Activated naive CD4-positive, alpha-beta T cell treated with anti-CD3 and anti-CD28 coated beads for 36 hours (primary cell): Measurements from ENCODE around the gene SLCO2B1. TPM values are rescaled to one million over a fixed set of nuclear protein-coding genes. Genes with fewer than 3 reads are reported as not detected.
"Not testable (repeated sequence)": the region's sequence is repeated elsewhere in the genome, so short reads cannot be mapped to it uniquely, and the experiment has no call there.

ENCODE experiments used
- CTCF ChIA-PET: fragments of 350-600 bp; sonication (Branson Sonifier 250); formaldehyde crosslinking; loops from one replicate; lab custom pipeline; 2021; ENCODE audit warnings: antibody characterized with exemption; lab: Charles Lee
- DNase-seq: peaks from one replicate; pipeline ENCODE4 v3.0.0-alpha.2; 2020
- H3K27ac Mint-ChIP-seq: one replicate; pipeline ENCODE4 v1.8.0; 2021; ENCODE audit warnings: mild to moderate bottlenecking, mixed read lengths
- H3K27me3 Mint-ChIP-seq: one replicate; pipeline ENCODE4 v1.8.0; 2021; ENCODE audit warnings: low read depth, mixed read lengths
- H3K36me3 Mint-ChIP-seq: one replicate; pipeline ENCODE4 v1.8.0; 2021; ENCODE audit warnings: low read depth, mixed read lengths
- H3K4me1 Mint-ChIP-seq: one replicate; pipeline ENCODE4 v1.8.0; 2021; ENCODE audit warnings: low read depth, mixed read lengths
- H3K4me3 Mint-ChIP-seq: one replicate; pipeline ENCODE4 v1.8.0; 2021; ENCODE audit warnings: mild to moderate bottlenecking, moderate library complexity, mixed read lengths
- H3K9me3 Mint-ChIP-seq: one replicate; pipeline ENCODE4 v1.8.0; 2021; ENCODE audit warnings: mixed read lengths
- intact Hi-C: fragments of 100-400 bp; cut with micrococcal nuclease; formaldehyde crosslinking; loops from one replicate; pipeline ENCODE4 v1.15.1; 2023
- total RNA-seq, 2 experiments: library from RNA; stranded (reverse); gene quantifications; one replicate each; pipeline ENCODE4 v1.2.3, GENCODE V29; 2021

Gene SLCO2B1
- total RNA-seq, result not detected

GRCh38 chr11:75150879-75151278 lies at the start of gene SLCO2B1:
TSS of gene SLCO2B1 (plus strand) at chr11:75151107. CDS start at chr11:75151382, 275 bp downstream.
- Mint-ChIP-seq H3K27ac (no peak within 1 kb of the TSS), H3K36me3 (no peaks in the 10 kb centered on the region), H3K9me3 (no peaks in the 10 kb centered on the region), H3K4me1 (no peaks in the 10 kb centered on the region), H3K4me3 (no peak within 1 kb of the TSS), H3K27me3 (no peaks in the 10 kb centered on the region)
- CTCF ChIA-PET, result interaction anchor here (2.1 to 4.0 kb wide), 3 partner anchors 10 to 54 kb away, joined by 4 to 24 read pairs (median 13); no protein-coding TSS in a partner anchor
- intact Hi-C loops, result no loop called here
- no peak for DNase-seq

DNA sequence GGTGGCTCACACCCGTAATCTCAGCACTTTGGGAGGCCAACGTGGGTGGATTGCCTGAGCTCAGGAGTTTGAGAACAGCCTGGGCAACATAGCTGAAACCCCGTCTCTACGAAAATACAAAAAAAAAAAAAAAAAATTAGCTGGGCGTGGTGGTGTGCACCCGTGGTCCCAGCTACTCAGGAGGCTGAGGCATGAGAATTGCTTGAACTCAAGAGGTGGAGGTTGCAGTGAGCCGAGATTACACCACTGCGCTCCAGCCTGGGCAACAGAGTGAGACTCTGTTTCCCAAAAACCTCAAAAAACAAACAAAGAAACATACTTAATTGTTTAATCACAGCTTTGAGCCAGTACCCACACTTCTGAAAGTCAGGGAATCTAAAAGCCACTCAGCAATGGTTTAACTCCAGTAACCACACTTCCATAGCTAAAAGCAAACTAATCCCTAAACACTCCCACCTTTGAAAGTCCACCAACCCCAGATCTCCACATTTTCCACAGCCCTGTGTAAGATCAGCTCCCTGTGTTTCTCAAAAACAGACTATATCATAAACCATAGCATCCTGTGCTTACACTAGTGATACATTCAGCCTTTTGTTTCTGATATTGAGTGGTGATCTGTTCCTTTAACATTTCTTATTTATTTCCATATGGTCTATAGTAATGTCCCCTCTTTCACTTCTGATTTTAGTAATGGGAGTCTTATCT lies 49.3 kb upstream of the SLCO2B1 start:
- intact Hi-C loops, result loop anchor here (2.0 kb wide), 1 partner anchor 41 kb away; no protein-coding TSS in a partner anchor
- Mint-ChIP-seq H3K27ac (no peak overlapping the region), H3K36me3 (no peaks in the 10 kb centered on the region), H3K4me3 (no peak overlapping the region), H3K4me1 (peaks cover 16% of the 10 kb centered on the region), H3K27me3 (peaks cover 38% of the 10 kb centered on the region), H3K9me3 (peaks cover 1% of the 10 kb centered on the region)
- CTCF ChIA-PET, result interaction anchor here (0.6 to 1.6 kb wide), 3 partner anchors 102 to 508 kb away, joined by 3 read pairs; no protein-coding TSS in a partner anchor
- no peak for DNase-seq

- Mint-ChIP-seq H3K36me3 (no peaks in the 10 kb centered on the region), H3K9me3 (peaks cover 1% of the 10 kb centered on the region), H3K4me3 (no peak overlapping the region), H3K27me3 (peaks cover 29% of the 10 kb centered on the region), H3K4me1 (peaks cover 16% of the 10 kb centered on the region), H3K27ac (no peak overlapping the region)
- CTCF ChIA-PET, result interaction anchor here (0.8 kb wide), 2 partner anchors 13 to 71 kb away, joined by 3 to 4 read pairs; no protein-coding TSS in a partner anchor
- intact Hi-C loops, result no loop called here
- DNase-seq, result no peak
Observed at GRCh38 chr11:75103380-75104026, 47.4 kb upstream of the SLCO2B1 start.

GRCh38 chr11:75105462-75105925 lies 45.4 kb upstream of the SLCO2B1 start:
- intact Hi-C loops, result no loop called here
- CTCF ChIA-PET, result interaction anchor here (1.5 kb wide), 1 partner anchor 35 kb away, joined by 3 read pairs; no protein-coding TSS in a partner anchor
- Mint-ChIP-seq H3K27me3 (peaks cover 23% of the 10 kb centered on the region), H3K9me3 (peaks cover 1% of the 10 kb centered on the region), H3K4me3 (no peak overlapping the region), H3K4me1 (peaks cover 12% of the 10 kb centered on the region), H3K36me3 (no peaks in the 10 kb centered on the region), H3K27ac (no peak overlapping the region)
- DNase-seq, result no peak

DNA sequence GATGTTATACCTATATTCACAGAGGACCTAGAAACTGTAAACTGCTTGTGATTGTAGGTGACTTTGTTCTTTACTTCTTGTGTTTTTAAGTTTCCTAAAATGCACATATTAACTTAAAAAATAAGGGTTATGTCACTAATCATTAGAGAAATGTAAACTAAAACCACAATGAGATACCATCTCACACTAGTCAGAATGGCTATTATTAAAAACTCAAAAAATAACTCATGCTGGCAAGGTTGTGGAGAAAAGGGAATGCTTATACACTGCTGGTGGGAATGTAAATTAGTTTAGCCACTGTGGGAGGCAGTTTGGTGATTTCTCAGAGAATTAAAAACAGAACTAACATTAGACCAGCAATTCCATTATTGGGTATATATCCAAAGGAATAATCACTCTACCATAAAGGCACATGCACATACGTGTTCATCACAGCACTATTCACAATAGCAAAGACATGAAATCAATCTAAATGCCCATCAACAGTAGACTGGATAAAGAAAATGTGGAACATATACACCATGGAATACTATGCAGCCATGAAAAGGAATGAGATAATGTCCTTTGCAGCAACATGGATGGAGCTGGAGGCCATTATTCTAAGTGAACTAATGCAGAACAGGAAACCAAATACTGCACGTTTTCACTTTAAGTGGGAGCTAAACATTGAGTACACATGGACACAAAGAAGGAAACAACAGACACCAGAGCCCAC lies 44.8 kb upstream of the SLCO2B1 start:
- DNase-seq, intact Hi-C loops, H3K4me1 Mint-ChIP-seq, H3K36me3 Mint-ChIP-seq, H3K4me3 Mint-ChIP-seq, H3K27ac Mint-ChIP-seq, H3K9me3 Mint-ChIP-seq: not testable (repeated sequence)
- peaks cover 19% of the 10 kb centered on the region for H3K27me3 Mint-ChIP-seq
- CTCF ChIA-PET, result interaction anchor here (1.5 kb wide), 1 partner anchor 35 kb away, joined by 3 read pairs; no protein-coding TSS in a partner anchor

DNA sequence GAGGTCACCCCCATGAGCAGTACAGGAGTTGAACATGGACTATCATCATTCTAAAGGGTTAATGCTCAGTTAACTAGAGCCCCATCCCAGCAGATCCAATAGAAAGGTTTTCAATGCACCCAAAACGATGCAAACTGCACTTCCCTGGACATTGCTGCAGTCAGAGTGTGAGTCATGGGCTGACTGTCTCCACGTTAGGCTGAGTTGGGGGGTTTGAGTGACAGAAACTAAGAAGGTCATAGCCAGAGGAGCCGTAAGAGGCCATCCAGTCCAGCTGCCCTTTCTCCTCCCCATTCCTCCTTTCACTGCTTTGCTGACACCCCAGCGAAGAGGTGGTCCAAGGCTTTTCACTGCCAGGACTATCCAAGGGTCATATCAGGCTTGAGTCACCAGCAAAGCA lies 43.7 kb upstream of the SLCO2B1 start:
- H3K9me3 Mint-ChIP-seq, result peaks cover 1% of the 10 kb centered on the region
- H3K36me3 Mint-ChIP-seq, result no peaks in the 10 kb centered on the region
- DNase-seq, result no peak
- no peak overlapping the region for H3K4me3 Mint-ChIP-seq
- H3K27me3 Mint-ChIP-seq, result peaks cover 16% of the 10 kb centered on the region
- H3K4me1 Mint-ChIP-seq, result peaks cover 9% of the 10 kb centered on the region
- intact Hi-C loops, result no loop called here
- CTCF ChIA-PET, result no interaction called here
- H3K27ac Mint-ChIP-seq, result no peak overlapping the region

GRCh38 chr11:75112200-75112599 lies 38.7 kb upstream of the SLCO2B1 start:
- Mint-ChIP-seq H3K4me1 (no peaks in the 10 kb centered on the region), H3K36me3 (peaks cover 1% of the 10 kb centered on the region), H3K27me3 (peaks cover 4% of the 10 kb centered on the region), H3K9me3 (peaks cover 6% of the 10 kb centered on the region), H3K4me3 (no peak overlapping the region), H3K27ac (no peak overlapping the region)
- CTCF ChIA-PET, result no interaction called here
- intact Hi-C loops, result no loop called here
- no peak for DNase-seq

GRCh38 chr11:75113030-75113429 lies 37.9 kb upstream of the SLCO2B1 start:
- no peak for DNase-seq
- no peak overlapping the region for H3K27ac Mint-ChIP-seq
- peaks cover 8% of the 10 kb centered on the region for H3K27me3 Mint-ChIP-seq
- no peaks in the 10 kb centered on the region for H3K4me1 Mint-ChIP-seq
- intact Hi-C loops, result no loop called here
- peaks cover 1% of the 10 kb centered on the region for H3K36me3 Mint-ChIP-seq
- H3K9me3 Mint-ChIP-seq, result peaks cover 6% of the 10 kb centered on the region
- CTCF ChIA-PET, result no interaction called here
- no peak overlapping the region for H3K4me3 Mint-ChIP-seq

- CTCF ChIA-PET, result no interaction called here
- peaks cover 12% of the 10 kb centered on the region for H3K9me3 Mint-ChIP-seq
- no peak for DNase-seq
- no peaks in the 10 kb centered on the region for H3K4me1 Mint-ChIP-seq
- intact Hi-C loops, result no loop called here
- H3K36me3 Mint-ChIP-seq, result peaks cover 4% of the 10 kb centered on the region
- no peak overlapping the region for H3K4me3 Mint-ChIP-seq
- no peak overlapping the region for H3K27ac Mint-ChIP-seq
- H3K27me3 Mint-ChIP-seq, result peaks cover 19% of the 10 kb centered on the region
Observed at GRCh38 chr11:75114465-75114864, 36.4 kb upstream of the SLCO2B1 start.

- Mint-ChIP-seq H3K4me3 (no peak overlapping the region), H3K9me3 (peaks cover 12% of the 10 kb centered on the region), H3K27me3 (peaks cover 21% of the 10 kb centered on the region), H3K4me1 (no peaks in the 10 kb centered on the region), H3K27ac (no peak overlapping the region), H3K36me3 (peaks cover 4% of the 10 kb centered on the region)
- CTCF ChIA-PET, result no interaction called here
- DNase-seq, result no peak
- intact Hi-C loops, result no loop called here
Observed at GRCh38 chr11:75118577-75118976, 32.3 kb upstream of the SLCO2B1 start.

- intact Hi-C loops, result no loop called here
- Mint-ChIP-seq H3K4me3 (no peak overlapping the region), H3K27ac (no peak overlapping the region), H3K4me1 (no peaks in the 10 kb centered on the region), H3K9me3 (no peaks in the 10 kb centered on the region), H3K27me3 (peaks cover 20% of the 10 kb centered on the region), H3K36me3 (no peaks in the 10 kb centered on the region)
- CTCF ChIA-PET, result no interaction called here
- no peak for DNase-seq
Observed at GRCh38 chr11:75126564-75126963, 24.3 kb upstream of the SLCO2B1 start.

GRCh38 chr11:75132080-75132479 lies 18.8 kb upstream of the SLCO2B1 start:
- Mint-ChIP-seq H3K27ac (no peak overlapping the region), H3K9me3 (no peaks in the 10 kb centered on the region), H3K36me3 (no peaks in the 10 kb centered on the region), H3K27me3 (peaks cover 17% of the 10 kb centered on the region), H3K4me3 (no peak overlapping the region), H3K4me1 (no peaks in the 10 kb centered on the region)
- CTCF ChIA-PET, result interaction anchor here (8.2 to 16.1 kb wide), 2 partner anchors 11 to 69 kb away, joined by 46 to 430 read pairs; no protein-coding TSS in a partner anchor
- DNase-seq, result no peak
- intact Hi-C loops, result no loop called here
